Right cardiac atrium (tissue), 5 donors: ENCODE measurements around the gene TAAR1. TPM values are rescaled to one million over a fixed set of nuclear protein-coding genes. Genes with fewer than 3 reads are reported as not detected.
"Not testable (repeated sequence)": the region's sequence is repeated elsewhere in the genome, so short reads cannot be mapped to it uniquely, and the experiment has no call there.

Source experiments
- ATAC-seq, 2 donors: fragments of 200-7000 bp; cut with Tn5 transposase; one replicate each; pipeline versions ENCODE4 v1.8.0 to v1.9.1; 2020; ENCODE audit warnings: moderate library complexity in 2 of 2, mild to moderate bottlenecking in 1 of 2
- DNase-seq, 3 donors: peaks; one replicate each; pipeline ENCODE4 v3.0.0-alpha.2; 2020
- H3K27ac ChIP-seq: one replicate; pipeline ENCODE4 v1.5.1; 2013; ENCODE audit warnings: mild to moderate bottlenecking, low read length, control low read depth, moderate library complexity
- H3K27me3 ChIP-seq: one replicate; pipeline ENCODE4 v1.6.1; 2013; ENCODE audit not compliant: control insufficient read depth, insufficient read depth
- H3K4me1 ChIP-seq: one replicate; pipeline ENCODE4 v1.6.1; 2013; ENCODE audit warnings: low read length; ENCODE audit not compliant: control insufficient read depth, insufficient read depth
- H3K4me3 ChIP-seq: one replicate; pipeline ENCODE4 v1.5.1; 2013; ENCODE audit warnings: low read length, control low read depth
- H3K9me3 ChIP-seq: one replicate; pipeline ENCODE4 v1.6.1; 2013; ENCODE audit warnings: low read length; ENCODE audit not compliant: control insufficient read depth
- WGBS: extraction: QIAGEN DNeasy Blood & Tissue Kit; methylation state at CpG from one replicate; pipeline ENCODE4 v1.1.7; 2013; 5-methylcytosine and 5-hydroxymethylcytosine counted together
- intact Hi-C, 4 donors: fragments of 100-400 bp; cut with DNase I; formaldehyde crosslinking; loops; one replicate each; pipeline versions ENCODE4 v1.11.0 to v1.14.0; 2022 to 2023
- long read RNA-seq, 4 donors: library from polyadenylated mRNA; unstranded; transcript quantifications; one replicate each; pipeline ENCODE4 v2.0.0, GENCODE V29; 2020 to 2021
- polyA plus RNA-seq: library from polyadenylated mRNA; stranded (reverse); fragments of 200-250 nt; gene quantifications from one replicate; pipeline ENCODE4 v1.2.3, GENCODE V29; 2013
- total RNA-seq, 4 donors: library from RNA; stranded (reverse); fragmentation: NEBNext Ultra II Directional; extraction: Animal tissue kit (Norgen Biotek cat#: 25700); gene quantifications; one replicate each; pipeline ENCODE4 v1.2.1, GENCODE V29; 2021
- donor health status: healthy with polysubstance abuse.
- donor health status: DM: no; HTN: yes; CAD: no.
- donor health status: DM: no; HTN: no; CAD: no.
- donor health status: DM: no; HTN: yes; CAD: no; lungs with severe emphysema.
- donor health status: DM: yes; HTN: yes; CAD: no.

TAAR1 gene, protein sequence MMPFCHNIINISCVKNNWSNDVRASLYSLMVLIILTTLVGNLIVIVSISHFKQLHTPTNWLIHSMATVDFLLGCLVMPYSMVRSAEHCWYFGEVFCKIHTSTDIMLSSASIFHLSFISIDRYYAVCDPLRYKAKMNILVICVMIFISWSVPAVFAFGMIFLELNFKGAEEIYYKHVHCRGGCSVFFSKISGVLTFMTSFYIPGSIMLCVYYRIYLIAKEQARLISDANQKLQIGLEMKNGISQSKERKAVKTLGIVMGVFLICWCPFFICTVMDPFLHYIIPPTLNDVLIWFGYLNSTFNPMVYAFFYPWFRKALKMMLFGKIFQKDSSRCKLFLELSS
- total RNA-seq = not detected
- polyA plus RNA-seq = not detected
- long read RNA-seq, donor 1 = 0 reads
- long read RNA-seq, donor 2 = 0 reads
- long read RNA-seq, donor 3 = 0 reads
- long read RNA-seq, donor 4 = 0 reads

DNA sequence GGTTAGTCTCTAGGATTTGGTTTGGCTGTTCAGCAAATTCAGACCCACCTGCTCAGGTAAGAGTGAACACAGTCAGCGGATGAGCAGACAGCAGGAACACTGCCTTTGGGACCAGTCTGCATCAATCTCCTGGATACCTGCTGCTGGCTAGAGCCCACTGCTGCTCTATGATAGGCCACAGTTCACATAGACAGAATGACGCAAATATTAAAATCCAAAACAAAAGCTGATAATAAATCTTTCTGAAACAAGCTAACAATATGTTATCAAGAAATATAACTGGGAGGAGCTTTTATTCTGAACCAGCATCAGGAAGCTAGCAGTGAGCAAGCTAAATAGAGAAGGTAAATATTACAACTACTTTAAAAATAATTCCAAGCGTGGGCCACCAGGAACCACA lies at the start of gene TAAR1:
Gene TAAR1, minus strand, starts transcription at position 101 of the 400 bp plus-strand sequence. CDS start 13,179 bp downstream, outside the sequence.
- Histone ChIP-seq H3K4me1 (no peaks in the 10 kb centered on the region), H3K4me3 (no peak within 1 kb of the TSS), H3K27me3 (no peaks in the 10 kb centered on the region), H3K9me3 (no peaks in the 10 kb centered on the region), H3K27ac (no peak within 1 kb of the TSS)
- intact Hi-C loops = no loop called here
- WGBS = 74% methylated on average over 3 of the region's 3 CpGs
- ATAC-seq (no peak), DNase-seq (no peak)

DNA sequence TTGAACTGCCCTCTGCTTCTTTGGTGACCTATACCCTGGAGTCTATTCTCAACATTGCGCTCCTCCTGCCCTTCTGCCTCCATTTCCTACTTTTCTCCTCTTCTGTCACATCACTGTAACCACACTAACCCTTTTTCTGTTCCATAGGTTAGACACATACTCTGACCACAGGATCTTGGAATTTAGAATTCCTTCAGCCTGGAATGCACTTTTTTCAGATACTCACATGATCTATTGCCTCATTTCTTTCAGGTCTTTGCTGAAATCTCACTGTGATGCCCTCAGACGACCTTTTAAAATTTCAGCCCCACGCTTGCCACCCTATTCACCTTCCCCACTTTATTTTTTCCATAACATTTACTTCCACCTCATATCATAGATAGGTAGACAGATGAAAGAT lies 49.8 kb upstream of the TAAR1 start:
- WGBS = 89% methylated on average over 3 of the region's 3 CpGs

DNA sequence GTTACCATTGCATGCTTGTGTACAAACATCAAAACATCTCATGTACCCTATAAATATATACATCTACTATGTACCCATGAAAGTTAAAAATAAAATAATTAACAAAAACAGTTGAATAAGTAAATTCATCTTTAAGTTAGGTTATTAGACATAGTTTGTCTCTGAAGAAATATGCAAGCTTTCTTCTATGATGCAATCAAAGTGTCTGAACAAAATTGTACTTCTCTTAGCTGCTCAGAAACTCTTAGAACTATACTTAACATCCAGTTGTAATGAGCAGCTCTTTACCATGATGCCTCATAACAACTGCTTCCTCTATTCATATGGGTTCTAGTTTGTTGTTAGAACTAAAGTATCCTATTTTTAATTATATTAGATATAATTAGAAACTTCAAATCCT lies 49.0 kb upstream of the TAAR1 start:
- intact Hi-C loops = no loop called here

More for the DNA sequence above, 49.8 kb upstream of the TAAR1 start:
- ATAC-seq (no peak), DNase-seq (no peak)
- intact Hi-C loops = no loop called here
- Histone ChIP-seq H3K27me3 (no peaks in the 10 kb centered on the region), H3K27ac (no peak overlapping the region), H3K9me3 (no peaks in the 10 kb centered on the region), H3K4me1 (no peaks in the 10 kb centered on the region), H3K4me3 (no peak overlapping the region)

DNA sequence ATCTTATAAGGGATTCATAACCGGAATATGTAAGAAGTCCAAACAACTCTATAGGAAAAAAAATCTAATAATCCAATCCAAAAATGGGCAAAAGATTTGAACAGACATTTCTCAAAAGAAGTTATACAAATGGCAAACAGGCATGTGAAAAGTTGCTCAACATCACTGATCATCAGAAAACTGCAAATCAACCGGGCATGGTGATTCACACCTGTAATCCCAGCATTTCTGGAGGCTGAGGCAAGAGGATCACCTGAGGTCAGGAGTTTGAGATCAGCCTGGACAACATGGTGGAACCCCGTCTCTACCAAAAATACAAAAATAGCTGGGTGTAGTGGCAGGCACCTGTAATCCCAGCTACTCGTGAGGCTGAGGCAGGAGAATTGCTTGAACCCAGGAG lies 47.8 kb upstream of the TAAR1 start:
- intact Hi-C loops, H3K4me3 ChIP-seq, H3K27ac ChIP-seq, H3K27me3 ChIP-seq, H3K4me1 ChIP-seq, DNase-seq, ATAC-seq, H3K9me3 ChIP-seq: not testable (repeated sequence)
- 82% methylated on average over 4 of the region's 4 CpGs for WGBS

More for the DNA sequence above, 49.0 kb upstream of the TAAR1 start:
- DNase-seq (no peak), ATAC-seq (no peak)
- Histone ChIP-seq H3K4me3 (no peak overlapping the region), H3K27ac (no peak overlapping the region), H3K9me3 (no peaks in the 10 kb centered on the region), H3K4me1 (no peaks in the 10 kb centered on the region), H3K27me3 (no peaks in the 10 kb centered on the region)

DNA sequence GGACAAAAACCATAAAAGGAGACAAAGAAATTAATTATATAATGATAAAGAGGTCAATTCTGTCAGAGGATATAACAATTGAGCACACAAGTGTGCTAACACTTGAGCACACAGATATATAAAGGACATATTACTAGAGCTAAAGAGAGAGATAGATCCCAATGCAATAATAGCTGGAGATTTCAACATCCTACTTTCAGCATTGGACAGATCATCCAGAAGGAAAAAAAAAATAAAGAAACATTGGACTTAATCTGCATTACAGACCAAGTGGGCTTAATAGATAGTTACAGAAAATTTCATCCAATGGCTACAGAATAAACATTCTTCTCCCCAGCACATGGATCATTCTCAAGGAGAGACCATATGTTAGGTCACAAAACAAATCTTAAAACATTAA lies 45.0 kb upstream of the TAAR1 start:
- no peak overlapping the region for H3K27ac ChIP-seq
- no peaks in the 10 kb centered on the region for H3K9me3 ChIP-seq
- H3K27me3 ChIP-seq = no peaks in the 10 kb centered on the region
- DNase-seq (no peak), ATAC-seq (no peak)
- no peak overlapping the region for H3K4me3 ChIP-seq
- intact Hi-C loops = no loop called here
- H3K4me1 ChIP-seq = no peaks in the 10 kb centered on the region

DNA sequence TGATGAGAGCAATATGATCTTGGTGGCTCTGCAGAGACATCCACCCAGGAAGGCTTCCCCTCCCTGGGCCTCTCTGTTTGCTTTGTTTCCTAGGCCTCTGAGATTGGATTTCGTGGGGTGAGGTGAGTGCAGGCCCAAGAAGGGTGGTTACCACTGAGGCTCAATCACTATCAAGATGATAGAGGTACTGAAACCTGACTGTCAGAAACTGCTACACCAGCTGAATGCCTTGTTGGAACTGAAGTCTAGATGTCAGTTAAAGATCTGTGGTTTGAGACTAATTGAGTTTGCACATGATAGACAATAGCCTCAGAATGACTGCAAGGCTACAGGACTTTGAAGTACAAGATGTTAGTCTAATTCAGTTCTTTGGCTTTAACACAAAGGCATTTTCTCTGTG lies 39.6 kb upstream of the TAAR1 start:
- intact Hi-C loops = no loop called here
- no peak overlapping the region for H3K4me3 ChIP-seq
- ATAC-seq (no peak), DNase-seq (no peak)
- no peaks in the 10 kb centered on the region for H3K27me3 ChIP-seq
- no peaks in the 10 kb centered on the region for H3K9me3 ChIP-seq
- no peak overlapping the region for H3K27ac ChIP-seq
- WGBS = 25% methylated on average over 1 of the region's 1 CpG
- H3K4me1 ChIP-seq = no peaks in the 10 kb centered on the region

DNA sequence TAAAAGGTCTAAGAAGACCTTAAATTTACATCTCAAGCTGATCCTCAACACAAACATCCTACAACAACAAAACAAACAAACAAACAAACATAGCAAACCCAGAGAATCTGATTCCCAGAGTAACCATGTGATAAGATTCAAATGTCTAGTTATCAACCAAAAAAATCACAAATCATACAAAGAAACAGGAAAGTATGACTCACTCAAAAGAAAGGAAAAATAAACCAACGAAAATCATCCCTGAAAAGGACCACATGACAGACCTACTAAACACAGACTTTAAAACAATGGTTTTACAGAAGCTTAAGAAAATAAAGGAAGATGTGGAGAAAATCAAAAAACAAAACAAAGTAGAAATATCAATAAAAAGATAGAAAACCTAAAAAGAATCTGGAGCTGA lies 36.8 kb upstream of the TAAR1 start:
- H3K4me1 ChIP-seq = no peaks in the 10 kb centered on the region
- intact Hi-C loops = no loop called here
- DNase-seq = no peak
- ATAC-seq = no peak
- H3K9me3 ChIP-seq = no peaks in the 10 kb centered on the region
- H3K4me3 ChIP-seq = no peak overlapping the region
- no peak overlapping the region for H3K27ac ChIP-seq
- 26% methylated on average over 1 of the region's 1 CpG for WGBS
- no peaks in the 10 kb centered on the region for H3K27me3 ChIP-seq

DNA sequence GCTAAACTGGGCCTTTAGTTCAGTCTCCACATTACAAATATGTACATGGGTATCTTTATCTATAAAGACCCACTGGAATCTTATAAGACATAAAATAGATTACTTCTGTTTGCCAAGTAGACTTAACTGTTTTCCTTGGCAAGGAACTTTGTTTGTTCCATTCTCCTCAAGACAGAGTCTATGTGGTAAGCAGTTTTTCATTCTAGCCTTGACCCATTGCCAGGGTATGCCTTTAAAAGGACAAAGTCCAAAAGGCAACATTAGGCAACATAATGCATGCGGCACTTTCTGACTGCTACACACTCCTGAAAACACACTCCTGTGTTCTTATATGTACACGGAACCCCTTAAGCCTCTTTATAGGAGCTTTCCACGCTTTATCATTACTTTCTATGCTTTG lies 34.5 kb upstream of the TAAR1 start:
- intact Hi-C loops = no loop called here
- ATAC-seq (peak; percentile 44 to 78), DNase-seq (no peak)
- H3K9me3 ChIP-seq = no peaks in the 10 kb centered on the region
- no peak overlapping the region for H3K27ac ChIP-seq
- 68% methylated on average over 3 of the region's 3 CpGs for WGBS
- H3K4me3 ChIP-seq = no peak overlapping the region
- H3K27me3 ChIP-seq = no peaks in the 10 kb centered on the region
- no peaks in the 10 kb centered on the region for H3K4me1 ChIP-seq

DNA sequence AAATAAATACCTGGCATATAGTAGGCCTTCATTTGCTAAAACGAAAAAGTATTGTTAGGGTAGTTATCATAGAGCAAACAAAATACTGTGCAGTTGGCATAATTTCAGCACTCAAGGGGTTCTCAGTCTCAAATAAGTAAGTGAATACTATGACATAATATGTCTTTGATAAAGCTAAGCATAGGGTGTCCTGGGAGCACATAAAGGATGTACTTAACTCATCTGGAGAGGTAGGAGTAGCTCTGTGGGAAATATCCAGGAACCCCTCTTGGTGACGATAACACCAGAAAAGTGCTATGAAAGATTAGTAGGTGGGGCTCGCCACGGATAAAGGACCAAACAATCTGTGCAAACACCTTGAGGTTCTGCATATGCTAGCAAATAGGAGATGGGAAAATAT lies 31.7 kb upstream of the TAAR1 start:
- intact Hi-C loops = no loop called here
- Histone ChIP-seq H3K4me1 (no peaks in the 10 kb centered on the region), H3K4me3 (no peak overlapping the region), H3K9me3 (no peaks in the 10 kb centered on the region), H3K27me3 (no peaks in the 10 kb centered on the region), H3K27ac (no peak overlapping the region)
- 86% methylated on average over 4 of the region's 4 CpGs for WGBS
- ATAC-seq (no peak), DNase-seq (no peak)

DNA sequence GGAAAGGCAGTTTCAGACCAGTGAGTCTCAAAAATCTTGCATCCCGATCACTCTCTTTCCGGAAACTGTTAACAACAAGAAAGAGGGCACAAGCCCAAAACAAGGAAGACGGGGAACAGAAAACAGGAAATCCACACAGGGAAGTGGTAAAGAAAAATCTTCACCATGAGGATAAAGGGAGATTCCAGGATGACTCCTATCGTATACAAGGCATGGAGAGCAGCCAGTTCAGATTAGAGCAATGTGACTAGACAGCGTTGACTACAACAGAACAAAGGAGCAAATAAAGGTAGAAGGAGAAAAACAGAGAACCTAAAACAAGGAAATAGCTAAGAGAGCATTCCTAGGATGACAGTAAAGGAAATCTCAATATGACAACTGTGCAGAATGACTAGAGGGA lies 28.3 kb upstream of the TAAR1 start:
- Histone ChIP-seq H3K27ac (no peak overlapping the region), H3K9me3 (no peaks in the 10 kb centered on the region), H3K4me3 (no peak overlapping the region), H3K4me1 (no peaks in the 10 kb centered on the region), H3K27me3 (no peaks in the 10 kb centered on the region)
- 47% methylated on average over 5 of the region's 5 CpGs for WGBS
- ATAC-seq (no peak), DNase-seq (no peak)
- intact Hi-C loops = no loop called here

DNA sequence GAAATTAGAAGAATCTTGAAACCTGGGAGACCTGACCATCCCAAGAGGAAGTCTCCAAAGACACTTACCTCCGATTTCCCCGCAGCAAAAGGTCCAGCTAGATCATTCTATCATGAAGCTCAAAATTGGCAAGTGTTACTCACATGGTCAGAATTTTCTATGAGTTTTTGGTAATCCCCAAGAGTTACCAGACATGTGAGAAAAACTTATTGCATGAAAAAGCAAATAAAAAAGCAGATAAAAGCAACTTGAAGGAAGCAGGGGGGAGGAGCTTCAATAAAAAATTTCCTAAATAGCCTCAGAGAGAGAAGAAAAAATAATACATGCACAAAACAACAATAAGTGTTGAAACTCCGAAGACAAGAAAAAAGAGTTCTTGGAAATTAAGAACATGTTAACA lies 27.5 kb upstream of the TAAR1 start:
- 89% methylated on average over 3 of the region's 3 CpGs for WGBS
- no peak overlapping the region for H3K27ac ChIP-seq

DNA sequence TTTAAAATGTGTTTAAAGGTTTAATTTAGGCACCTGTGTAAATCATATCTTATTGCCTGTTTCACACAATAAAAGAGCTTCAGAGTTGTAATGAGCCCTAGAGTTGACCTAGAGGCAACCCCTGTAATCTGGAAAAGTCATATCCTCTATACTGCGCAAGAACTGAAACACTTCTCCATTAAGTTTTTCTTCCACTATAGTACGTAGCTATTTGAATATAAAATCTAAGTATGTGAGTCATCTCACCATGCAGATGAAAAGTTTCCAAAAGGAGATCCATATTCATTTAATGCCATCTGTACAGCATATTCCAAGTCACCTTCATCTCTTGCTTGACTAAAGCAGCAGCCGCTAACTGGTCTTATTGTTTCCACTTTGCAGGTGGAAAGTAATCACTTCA lies 26.0 kb upstream of the TAAR1 start:
- WGBS = 74% methylated on average over 3 of the region's 3 CpGs
- H3K9me3 ChIP-seq = no peaks in the 10 kb centered on the region
- intact Hi-C loops = no loop called here
- H3K4me1 ChIP-seq = no peaks in the 10 kb centered on the region
- DNase-seq = no peak
- ATAC-seq = no peak
- H3K4me3 ChIP-seq = no peak overlapping the region
- no peak overlapping the region for H3K27ac ChIP-seq
- H3K27me3 ChIP-seq = no peaks in the 10 kb centered on the region

More for the DNA sequence above, 27.5 kb upstream of the TAAR1 start:
- H3K9me3 ChIP-seq = no peaks in the 10 kb centered on the region
- ATAC-seq (no peak), DNase-seq (no peak)
- no peaks in the 10 kb centered on the region for H3K4me1 ChIP-seq
- intact Hi-C loops = no loop called here
- H3K27me3 ChIP-seq = no peaks in the 10 kb centered on the region
- no peak overlapping the region for H3K4me3 ChIP-seq
